ENCODE data around the gene C2orf76.
A peak's percentile ranks its signal among the peaks of the same experiment; 100 is the strongest.

Gene C2orf76

DNA sequence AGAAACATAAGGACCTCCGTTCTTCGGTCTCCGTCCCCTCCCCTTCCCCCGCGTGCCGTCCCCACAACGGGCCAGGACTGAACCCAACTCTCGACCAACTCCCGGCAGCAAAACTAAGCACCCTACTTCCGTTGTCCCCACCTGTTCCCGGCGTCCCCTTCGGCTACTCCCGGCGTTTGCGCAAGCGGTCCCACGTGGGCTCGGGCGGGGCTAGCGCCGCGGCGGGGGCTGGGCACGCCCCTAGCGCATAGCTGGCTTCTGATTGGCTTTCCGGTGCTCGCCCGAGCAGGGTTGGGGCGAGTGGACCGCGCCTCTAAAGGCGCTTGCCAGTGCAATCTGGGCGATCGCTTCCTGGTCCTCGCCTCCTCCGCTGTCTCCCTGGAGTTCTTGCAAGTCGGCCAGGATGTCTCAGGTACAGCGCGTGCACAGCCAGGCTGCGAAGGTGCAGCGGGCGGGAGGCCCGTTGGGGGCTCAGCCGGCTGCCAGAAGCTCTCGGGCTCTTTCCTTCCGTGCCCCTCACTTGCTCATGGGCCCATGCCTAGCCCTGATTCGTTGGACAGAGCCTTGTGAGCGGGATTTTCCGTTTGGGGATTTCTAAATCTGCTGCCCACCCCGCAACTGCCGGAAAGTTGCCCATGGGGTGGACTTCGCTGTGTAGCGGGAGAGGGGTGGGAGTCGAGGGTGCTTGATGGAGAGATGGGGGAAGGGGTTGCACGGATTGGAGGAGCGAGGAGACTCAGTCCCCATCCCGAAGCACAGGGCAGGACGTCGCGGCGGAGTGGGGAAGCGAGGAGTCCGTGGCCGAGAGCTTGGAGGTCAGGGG, at the start of gene C2orf76, which contains the start of gene DBI:
Gene C2orf76, minus strand, starts transcription at position 186 of the 823 bp plus-strand sequence. CDS start 26,875 bp downstream, outside the sequence.
Gene DBI, plus strand, starts transcription at position 329 of the 823 bp plus-strand sequence. Its CDS starts 75 bp downstream, at position 404.
- H3K4me3 ChIP-seq, result peak within 1 kb of the TSS; percentile 80
- peak; percentile 98 for DNase-seq (ENCODE audit: low spot score)
- TF ChIP-seq, protein P1, sequence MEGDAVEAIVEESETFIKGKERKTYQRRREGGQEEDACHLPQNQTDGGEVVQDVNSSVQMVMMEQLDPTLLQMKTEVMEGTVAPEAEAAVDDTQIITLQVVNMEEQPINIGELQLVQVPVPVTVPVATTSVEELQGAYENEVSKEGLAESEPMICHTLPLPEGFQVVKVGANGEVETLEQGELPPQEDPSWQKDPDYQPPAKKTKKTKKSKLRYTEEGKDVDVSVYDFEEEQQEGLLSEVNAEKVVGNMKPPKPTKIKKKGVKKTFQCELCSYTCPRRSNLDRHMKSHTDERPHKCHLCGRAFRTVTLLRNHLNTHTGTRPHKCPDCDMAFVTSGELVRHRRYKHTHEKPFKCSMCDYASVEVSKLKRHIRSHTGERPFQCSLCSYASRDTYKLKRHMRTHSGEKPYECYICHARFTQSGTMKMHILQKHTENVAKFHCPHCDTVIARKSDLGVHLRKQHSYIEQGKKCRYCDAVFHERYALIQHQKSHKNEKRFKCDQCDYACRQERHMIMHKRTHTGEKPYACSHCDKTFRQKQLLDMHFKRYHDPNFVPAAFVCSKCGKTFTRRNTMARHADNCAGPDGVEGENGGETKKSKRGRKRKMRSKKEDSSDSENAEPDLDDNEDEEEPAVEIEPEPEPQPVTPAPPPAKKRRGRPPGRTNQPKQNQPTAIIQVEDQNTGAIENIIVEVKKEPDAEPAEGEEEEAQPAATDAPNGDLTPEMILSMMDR (IDR thresholded peaks at IDR 0.05), result no peak

DNA sequence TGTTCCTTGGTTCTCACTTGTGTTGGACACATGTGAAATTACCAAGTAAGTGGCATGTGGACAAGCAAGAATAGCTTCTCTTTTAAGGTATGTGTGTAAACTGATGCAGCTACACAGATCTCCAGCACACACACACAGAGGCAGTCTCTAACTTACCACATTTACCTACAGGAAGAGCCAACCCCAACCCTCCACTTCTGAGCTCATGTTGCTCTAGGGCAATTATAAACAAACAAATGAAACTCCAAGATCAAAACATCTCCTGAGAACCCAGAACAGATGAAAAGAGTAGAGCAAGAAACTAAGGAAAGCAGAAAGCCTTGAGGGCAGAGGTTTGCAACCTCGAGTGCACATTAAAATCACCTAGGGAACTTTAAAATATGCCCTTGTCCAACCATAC, 49.0 kb upstream of the C2orf76 start:
- TF ChIP-seq, protein P1 (IDR thresholded peaks at IDR 0.05), result no peak
- DNase-seq (ENCODE audit: low spot score), result no peak
- Histone ChIP-seq H3K4me3 (no peak overlapping the region), H3K27ac (no peak overlapping the region)

More for the DNA sequence above, at the start of gene C2orf76, which contains the start of gene DBI:
- peak within 1 kb of the TSS; percentile 82 to 91 for H3K27ac ChIP-seq

DNA sequence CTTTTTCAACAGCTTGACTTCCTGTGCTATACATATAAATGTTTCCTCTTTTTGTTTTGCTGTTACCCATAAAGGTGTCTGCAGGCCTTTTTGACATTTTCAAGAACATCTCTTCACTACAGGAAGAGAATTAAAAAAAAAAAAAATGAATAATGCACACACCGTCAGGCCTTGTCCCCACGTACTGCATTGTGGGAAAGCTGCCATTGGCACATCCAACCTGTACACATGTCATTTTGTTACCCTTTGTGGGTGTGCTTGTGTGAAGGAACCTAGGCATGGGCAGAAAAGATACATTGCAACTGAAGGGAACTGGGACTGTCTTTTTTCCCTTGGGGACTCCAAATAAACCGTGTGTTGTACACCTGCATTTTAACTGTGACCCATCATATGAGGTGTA, 48.3 kb upstream of the C2orf76 start:
- Histone ChIP-seq H3K27ac (no peak overlapping the region), H3K4me3 (no peak overlapping the region)
- TF ChIP-seq, protein P1 (IDR thresholded peaks at IDR 0.05), result no peak
- DNase-seq (ENCODE audit: low spot score), result no peak

DNA sequence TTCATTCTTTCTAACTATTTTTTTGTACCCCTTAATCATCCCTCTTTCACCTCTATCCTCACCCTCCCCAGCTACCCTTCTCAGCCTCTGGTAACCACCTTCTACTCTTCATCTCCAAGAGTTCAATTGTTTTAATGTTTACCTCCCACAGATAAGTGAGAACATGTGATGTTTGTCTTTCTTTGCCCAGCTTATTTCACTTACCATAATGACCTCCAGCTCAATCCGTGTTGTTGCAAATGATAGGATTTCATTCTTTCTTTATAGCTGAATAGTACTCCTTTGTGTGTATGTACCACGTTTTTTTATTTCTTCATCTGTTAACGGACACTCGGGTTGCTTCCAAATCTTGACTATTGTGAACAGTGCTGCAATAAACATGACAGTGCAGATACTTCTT, 42.9 kb upstream of the C2orf76 start:
- H3K4me3 ChIP-seq, result no peak overlapping the region
- no peak for DNase-seq (ENCODE audit: low spot score)
- no peak overlapping the region for H3K27ac ChIP-seq
- TF ChIP-seq, protein P1 (IDR thresholded peaks at IDR 0.05), result no peak

DNA sequence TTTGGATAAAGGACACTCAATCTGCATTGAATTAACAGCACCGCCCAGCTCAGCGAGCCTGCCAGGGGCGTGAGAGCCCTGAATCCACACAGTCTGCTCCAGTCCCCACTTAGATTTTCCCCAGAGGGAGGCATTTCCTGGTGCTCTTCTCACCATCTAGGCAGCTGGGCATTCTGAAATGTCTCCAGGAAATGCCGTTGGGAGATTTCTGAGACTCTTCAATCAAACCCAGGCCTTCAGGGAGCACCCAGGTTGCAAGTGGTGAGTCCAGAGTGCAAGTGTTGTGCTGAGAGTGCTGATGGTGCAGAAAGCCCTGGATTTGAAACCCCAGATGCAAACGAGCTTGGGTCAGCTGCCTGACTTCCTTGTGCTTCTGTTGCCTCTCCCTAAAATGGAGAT, 41.6 kb upstream of the C2orf76 start:
- Histone ChIP-seq H3K4me3 (no peak overlapping the region), H3K27ac (no peak overlapping the region)
- no peak for DNase-seq (ENCODE audit: low spot score)
- TF ChIP-seq, protein P1 (IDR thresholded peaks at IDR 0.05), result no peak

DNA sequence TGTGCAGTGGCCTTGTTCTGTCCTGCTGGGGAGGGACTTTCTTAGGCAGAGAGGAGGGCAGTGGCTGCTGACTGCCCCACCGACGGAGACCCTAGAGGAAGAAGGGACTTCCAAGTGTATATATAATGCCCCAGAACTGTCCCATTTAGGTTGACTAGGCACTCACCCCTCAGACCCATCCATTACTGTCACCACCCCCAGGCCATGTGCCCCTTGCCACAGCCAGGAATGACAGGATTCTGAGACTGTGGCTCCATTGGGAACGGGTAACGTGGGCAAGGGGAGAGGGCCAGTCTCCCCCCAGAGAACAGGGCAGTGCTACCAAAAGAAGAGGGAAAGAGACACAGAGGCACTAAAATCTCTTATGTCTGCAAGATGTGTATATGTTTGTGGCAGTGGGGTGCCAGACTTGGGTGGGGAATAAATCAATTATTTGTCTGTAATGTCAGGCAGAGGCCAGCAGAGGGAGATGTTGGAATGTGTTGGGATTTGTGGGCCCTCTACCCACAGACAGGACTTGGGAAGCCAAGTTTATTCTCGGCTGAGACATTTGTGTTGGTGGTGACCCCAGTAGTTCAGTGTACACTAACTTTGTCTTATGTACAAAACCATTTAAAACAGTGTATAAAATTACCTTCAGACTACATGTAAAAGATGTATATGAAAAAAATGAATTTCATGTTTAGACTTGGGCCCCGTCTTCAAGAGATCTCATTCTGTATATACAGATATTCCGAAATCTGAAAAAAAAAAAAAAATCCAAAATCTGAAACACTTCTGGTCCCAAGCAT, 41.0 kb upstream of the C2orf76 start:
- H3K4me3 ChIP-seq, result no peak overlapping the region
- H3K27ac ChIP-seq, result no peak overlapping the region

More for the DNA sequence above, 41.0 kb upstream of the C2orf76 start:
- TF ChIP-seq, protein P1 (IDR thresholded peaks at IDR 0.05), result peak; percentile 84
- DNase-seq (ENCODE audit: low spot score), result no peak

All from coronary artery (tissue), 2 donors.